ENCODE measurements around the gene FXYD2.

DNA sequence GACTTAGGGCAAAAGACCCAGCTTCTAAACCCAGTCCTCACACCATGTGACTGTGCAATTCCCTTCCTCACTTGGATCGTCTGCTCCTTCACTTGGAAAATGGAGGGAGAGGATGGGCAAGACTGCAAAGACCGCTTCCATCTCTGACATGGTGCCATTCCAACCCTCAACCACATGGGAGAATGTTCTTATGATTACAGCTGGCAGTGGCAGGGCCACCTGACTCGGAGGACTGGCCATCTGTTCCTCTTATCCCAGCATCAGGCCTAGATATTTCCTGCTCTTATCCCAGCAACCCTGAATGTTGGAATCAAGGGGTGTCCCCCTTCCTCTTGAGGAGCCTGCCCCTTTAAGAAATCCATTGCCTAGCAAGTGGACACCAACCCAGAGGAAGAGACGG lies 42.9 kb downstream of the FXYD2 start:
- TF ChIP-seq CTCF (IDR thresholded peaks at IDR 0.05; ENCODE audit: low read depth, low read length, poor library complexity, severe bottlenecking): no peak
- no peak for TF ChIP-seq EZH2phosphoT487 (IDR thresholded peaks at IDR 0.05; ENCODE audit: borderline replicate concordance, low read length)
